ENCODE data around the gene HOXA3. TPM values are rescaled to one million over a fixed set of nuclear protein-coding genes. Genes with fewer than 3 reads are reported as not detected.
A peak's percentile ranks its signal among the peaks of the same experiment; 100 is the strongest.

Gene HOXA3
- total RNA-seq, 1 donor from 2014 or later, result not detected

DNA sequence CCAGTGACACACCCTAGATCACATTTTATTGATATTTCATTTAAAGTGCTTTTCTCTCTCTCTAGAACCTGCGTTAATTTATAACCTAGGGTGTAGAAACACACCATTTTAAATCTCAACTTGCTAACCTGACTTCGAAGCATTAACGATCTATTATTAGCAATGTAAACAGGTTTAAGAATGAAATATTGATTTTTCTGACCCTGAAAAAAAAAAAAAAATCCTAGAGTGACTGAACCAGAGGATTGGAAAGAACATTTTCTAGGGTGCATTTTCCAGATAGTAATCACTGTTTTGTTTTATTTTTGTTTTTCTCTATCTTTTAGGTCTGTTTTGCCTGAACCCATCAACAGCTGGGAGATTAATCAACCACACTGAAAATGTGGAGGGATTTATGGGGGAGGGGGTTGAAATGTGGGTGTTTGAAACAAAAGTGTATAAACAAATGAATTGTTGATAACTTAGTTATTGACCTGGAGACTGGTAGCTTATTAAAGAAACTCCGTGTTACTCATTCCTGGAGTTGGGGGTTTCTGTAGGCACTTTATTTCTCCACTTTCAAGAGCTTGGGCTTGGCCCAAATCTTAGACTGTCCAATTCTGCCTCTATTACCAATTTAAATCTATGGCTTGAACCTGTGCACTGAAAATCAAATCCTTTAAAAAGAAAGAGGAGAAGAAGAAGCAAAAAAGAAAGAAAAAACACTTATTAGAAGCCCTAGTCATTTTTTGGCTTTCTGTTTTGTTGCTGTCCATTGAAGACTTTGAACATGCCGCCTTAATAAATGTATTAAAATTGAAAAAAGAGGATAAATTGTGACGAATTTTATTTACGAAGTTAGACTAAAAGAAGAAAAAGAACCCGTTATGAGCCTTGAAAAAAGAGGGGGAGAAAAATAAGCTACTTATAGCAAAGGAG, 52.7 kb downstream of the HOXA3 start:
- Mint-ChIP-seq H3K4me3 (no peak overlapping the region), H3K4me1 (peaks cover 21% of the 10 kb centered on the region)
- intact Hi-C loops (cut with micrococcal nuclease), result loop anchor here (5.0 kb wide), 3 partner anchors 33 to 237 kb away; partner anchors contain the start of genes EVX1, HOXA4 and SKAP2

DNA sequence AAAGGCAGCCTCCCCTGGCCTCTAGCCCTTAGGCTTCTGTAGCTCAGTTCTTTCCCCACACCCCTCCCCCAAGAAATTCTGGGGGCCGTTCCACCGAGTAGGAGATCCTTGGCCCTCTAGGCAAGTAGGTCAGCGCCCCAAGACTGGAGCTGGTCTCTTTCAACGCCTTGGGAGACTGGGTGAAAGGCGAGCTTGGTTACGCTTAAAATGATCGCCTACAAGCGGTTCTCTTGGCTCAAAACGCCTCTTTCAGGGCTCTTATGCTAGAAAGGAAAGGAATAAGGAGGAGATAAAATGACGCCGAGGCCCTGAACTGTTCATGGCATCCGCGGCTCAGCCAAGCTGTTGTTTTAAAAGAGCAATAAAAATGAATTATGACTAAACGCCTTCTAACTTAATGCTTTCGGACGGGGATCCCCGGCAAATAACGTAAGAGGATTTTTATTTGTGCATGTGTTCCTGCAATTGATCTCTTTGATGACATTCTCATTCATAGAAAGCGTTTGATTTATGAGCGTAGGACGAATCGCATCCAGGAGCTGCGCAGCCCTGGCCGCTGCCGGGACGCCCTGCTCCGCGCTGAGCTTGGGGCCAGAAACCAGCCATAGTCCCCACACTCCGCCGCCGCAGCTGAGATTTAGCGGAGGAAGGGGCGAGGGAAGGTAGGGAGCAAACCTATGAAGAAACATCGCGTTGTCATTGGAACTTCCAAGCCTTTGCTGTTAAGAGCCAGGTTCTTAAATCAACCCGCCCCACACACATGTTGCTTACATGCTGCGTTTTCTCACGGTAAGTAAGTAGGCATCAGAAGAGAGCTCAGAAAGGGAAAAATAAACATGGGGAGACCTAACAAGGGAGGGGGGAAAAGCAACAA, 53.6 kb downstream of the HOXA3 start:
- Mint-ChIP-seq H3K27me3 (peaks cover 88% of the 10 kb centered on the region), H3K4me1 (peaks cover 21% of the 10 kb centered on the region), H3K4me3 (no peak overlapping the region), H3K27ac (no peak overlapping the region), H3K36me3 (ENCODE audit: low read depth) (peaks cover 10% of the 10 kb centered on the region), H3K9me3 (peaks cover 7% of the 10 kb centered on the region)
- intact Hi-C loops (cut with micrococcal nuclease), result loop anchor here (5.0 kb wide), 3 partner anchors 33 to 237 kb away; partner anchors contain the start of genes EVX1, HOXA4 and SKAP2
- DNase-seq, result no peak

More for the DNA sequence above, 52.7 kb downstream of the HOXA3 start:
- no peak for DNase-seq
- Mint-ChIP-seq H3K36me3 (ENCODE audit: low read depth) (peaks cover 10% of the 10 kb centered on the region), H3K27ac (no peak overlapping the region), H3K27me3 (peaks cover 87% of the 10 kb centered on the region), H3K9me3 (peaks cover 4% of the 10 kb centered on the region)

DNA sequence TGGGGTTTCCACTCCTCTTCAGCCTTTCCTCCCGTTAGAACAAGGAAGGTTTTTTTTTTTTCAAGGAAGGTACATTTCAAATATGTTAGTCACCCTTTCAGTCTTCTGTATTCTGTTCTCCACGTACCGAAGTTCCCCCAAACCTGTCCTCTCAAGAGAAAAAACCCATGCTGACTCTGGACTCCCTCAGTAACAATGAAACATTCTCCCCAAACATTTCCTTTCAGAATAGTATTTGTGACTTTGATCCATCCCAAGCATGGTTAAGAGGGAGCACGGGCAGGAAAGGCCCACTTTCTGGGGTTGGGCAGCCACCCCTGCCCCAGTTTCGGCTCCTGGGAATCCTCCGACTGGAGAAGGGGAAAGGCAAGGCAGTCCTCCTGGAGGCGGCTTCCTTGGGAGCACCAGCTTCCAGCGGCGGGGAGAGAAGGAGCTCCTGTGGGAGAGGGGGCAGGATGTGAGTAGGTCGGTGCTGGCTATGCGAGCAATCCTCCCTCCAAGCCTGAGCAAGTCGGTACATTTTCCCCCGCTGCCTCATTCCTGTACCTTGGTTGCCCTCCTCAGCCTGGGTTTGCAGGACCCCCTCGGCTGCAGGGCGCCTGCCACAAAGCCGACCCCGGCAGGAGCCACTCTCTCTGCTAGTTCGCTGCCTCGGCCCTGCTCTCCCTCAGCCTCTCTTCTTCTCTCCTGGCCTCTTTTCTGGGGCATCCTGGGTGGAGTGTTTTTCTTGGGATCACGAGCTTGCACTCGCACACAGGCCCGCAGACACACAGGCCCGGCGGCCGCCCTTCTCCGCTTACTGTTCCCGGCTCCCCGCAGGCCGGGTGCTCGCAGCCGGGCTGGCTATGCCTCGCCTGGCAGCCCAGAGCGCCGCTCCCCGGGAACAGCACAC, 54.5 kb downstream of the HOXA3 start:
- no peak overlapping the region for H3K27ac Mint-ChIP-seq
- DNase-seq, result no peak
- intact Hi-C loops (cut with micrococcal nuclease), result loop anchor here (2.0 to 5.0 kb wide), 6 partner anchors 34 to 1237 kb away; partner anchors contain the start of genes EVX1, HOXA4 and SKAP2
- peaks cover 10% of the 10 kb centered on the region for H3K36me3 Mint-ChIP-seq (ENCODE audit: low read depth)
- peak overlapping the region; percentile 85 for H3K4me3 Mint-ChIP-seq
- H3K4me1 Mint-ChIP-seq, result peaks cover 20% of the 10 kb centered on the region
- peaks cover 88% of the 10 kb centered on the region for H3K27me3 Mint-ChIP-seq
- peaks cover 7% of the 10 kb centered on the region for H3K9me3 Mint-ChIP-seq

DNA sequence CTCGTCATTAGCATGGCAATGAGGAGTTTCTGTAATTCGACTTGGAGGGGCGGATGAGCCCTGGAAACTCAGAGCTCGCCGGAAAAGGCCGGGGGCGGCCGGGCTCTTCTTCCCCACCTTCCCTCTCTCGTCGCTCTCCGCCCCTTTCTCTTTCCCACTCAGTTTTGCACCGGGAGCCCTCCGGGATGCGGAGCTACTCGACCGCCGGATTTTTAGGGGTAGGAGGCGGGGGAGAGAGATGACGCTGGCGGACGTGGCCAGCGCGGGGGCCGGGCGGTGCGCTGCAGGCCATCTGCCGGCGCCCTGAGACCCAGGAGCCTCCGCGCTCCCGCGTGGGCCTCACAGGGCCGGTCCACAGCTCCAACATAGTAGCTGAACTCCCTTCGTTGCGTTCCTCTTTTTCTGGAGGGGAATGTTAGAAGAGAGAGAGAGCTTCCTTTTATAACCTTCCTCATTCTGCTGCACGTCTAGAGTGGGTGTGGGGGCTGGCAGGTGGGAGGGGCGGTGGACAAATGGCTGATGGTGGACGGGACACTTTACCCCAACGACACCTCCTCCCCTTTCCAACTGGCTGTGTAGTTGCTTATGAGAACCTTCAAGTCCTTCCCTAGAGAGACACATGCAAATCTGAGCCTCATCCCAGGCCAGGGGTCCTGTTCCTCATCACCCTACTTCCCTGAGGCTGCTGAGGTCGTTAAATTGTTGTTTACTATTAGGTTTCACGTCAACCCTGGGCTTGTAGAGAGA, 55.4 kb downstream of the HOXA3 start:
- Mint-ChIP-seq H3K9me3 (peaks cover 7% of the 10 kb centered on the region), H3K4me3 (peak overlapping the region; percentile 85), H3K4me1 (peaks cover 17% of the 10 kb centered on the region), H3K27me3 (peaks cover 90% of the 10 kb centered on the region), H3K36me3 (ENCODE audit: low read depth) (peaks cover 12% of the 10 kb centered on the region), H3K27ac (no peak overlapping the region)
- peak; percentile 61 for DNase-seq
- intact Hi-C loops (cut with micrococcal nuclease), result loop anchor here (2.0 to 5.0 kb wide), 6 partner anchors 35 to 1236 kb away; partner anchors contain the start of genes EVX1, HOXA4 and SKAP2

DNA sequence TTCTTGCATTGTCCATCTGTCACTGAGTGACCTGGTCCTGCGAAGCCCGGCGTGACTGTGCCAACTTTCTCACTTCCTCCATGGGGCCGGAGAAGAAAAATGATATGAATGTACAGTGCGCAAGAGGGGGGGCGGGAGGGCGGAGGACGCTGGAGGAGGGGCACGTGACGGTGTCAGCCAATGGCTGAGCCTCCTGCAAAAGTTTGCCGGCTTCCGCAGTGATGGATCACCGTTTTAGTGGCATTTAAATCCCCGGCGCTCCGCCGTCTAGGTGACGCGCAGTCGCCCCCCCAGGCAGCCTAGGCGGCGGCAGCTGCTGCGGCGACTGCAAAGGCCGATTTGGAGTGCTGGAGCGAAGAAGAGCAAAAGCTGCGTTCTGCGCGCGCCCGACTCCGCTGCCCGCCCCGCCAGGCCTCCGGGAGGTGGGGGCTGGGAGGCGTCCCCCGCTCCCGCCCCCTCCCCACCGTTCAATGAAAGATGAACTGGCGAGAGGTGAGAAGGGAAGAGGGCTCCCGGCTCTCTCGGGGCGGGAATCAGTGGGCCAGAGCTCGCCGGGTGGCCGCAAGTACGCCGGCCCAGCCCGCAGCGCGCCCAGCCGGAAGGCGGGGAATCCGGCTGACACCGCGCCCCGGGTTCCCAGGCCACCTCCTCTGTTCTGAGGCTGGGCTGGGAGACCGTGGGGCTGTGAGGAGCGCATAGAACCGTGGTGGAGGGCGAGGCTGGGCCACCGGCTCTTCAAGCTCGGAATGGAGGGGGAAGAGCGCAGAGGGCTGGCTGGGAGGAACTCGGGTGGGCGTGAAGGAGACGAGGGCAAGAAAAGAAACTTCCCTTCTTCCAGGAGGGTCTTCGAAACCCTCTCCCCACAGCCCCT, 56.3 kb downstream of the HOXA3 start, which contains the start of gene HOXA1:
HOXA1 (minus strand) TSS at position 104 of the 871 bp plus-strand sequence; CDS start at position 16, 88 bp downstream.
- H3K9me3 Mint-ChIP-seq, result peaks cover 7% of the 10 kb centered on the region
- H3K36me3 Mint-ChIP-seq (ENCODE audit: low read depth), result peaks cover 12% of the 10 kb centered on the region

DNA sequence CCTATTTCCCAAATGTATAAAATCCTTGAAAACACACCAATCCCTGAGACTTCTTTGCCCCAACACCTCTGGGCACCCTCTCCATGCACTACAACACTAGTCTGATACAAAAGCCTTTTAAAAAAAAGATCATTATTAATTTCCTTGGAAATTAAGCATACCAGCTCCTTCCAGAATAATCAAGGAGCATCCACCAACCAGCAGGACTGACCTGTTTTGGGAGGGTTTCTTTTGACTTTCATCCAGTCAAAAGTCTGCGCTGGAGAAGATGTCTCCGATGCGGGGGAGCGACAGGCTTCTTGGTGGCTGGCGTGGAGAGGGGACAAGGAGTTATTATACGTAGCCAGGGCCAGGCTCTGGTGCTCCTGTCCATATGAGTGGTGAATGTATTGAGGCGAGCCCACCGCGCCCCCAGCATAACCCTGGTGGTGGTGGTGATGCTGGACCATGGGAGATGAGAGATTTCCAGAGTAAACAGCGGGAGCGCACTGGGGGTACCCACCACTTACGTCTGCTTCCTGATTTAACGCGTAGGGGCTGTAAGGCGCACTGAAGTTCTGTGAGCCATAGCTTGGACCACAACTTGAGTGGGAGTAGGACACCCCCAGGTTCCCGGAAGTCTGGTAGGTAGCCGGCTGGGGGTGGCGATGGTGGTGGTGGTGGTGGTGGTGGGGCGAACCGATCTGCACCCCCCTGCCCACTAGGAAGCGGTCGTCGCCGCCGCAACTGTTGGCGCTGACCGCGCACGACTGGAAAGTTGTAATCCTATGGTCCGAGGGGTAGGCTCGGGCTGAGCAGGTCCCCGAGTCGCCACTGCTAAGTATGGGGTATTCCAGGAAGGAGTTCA, 57.1 kb downstream of the HOXA3 start:
- peaks cover 90% of the 10 kb centered on the region for H3K27me3 Mint-ChIP-seq
- H3K4me1 Mint-ChIP-seq, result peaks cover 17% of the 10 kb centered on the region
- peaks cover 7% of the 10 kb centered on the region for H3K9me3 Mint-ChIP-seq
- H3K36me3 Mint-ChIP-seq (ENCODE audit: low read depth), result peaks cover 9% of the 10 kb centered on the region
- DNase-seq, result no peak
- intact Hi-C loops (cut with micrococcal nuclease), result loop anchor here (5.0 kb wide), 3 partner anchors 37 to 233 kb away; partner anchors contain the start of genes EVX1, HOXA4 and SKAP2
- H3K4me3 Mint-ChIP-seq, result peak overlapping the region; percentile 85
- peak overlapping the region; percentile 62 for H3K27ac Mint-ChIP-seq

More for the DNA sequence above, 56.3 kb downstream of the HOXA3 start, which contains the start of gene HOXA1:
- Mint-ChIP-seq H3K4me3 (peak within 1 kb of the TSS; percentile 85), H3K27me3 (peaks cover 90% of the 10 kb centered on the region), H3K4me1 (peaks cover 17% of the 10 kb centered on the region), H3K27ac (peak within 1 kb of the TSS; percentile 62)
- DNase-seq, result peak; percentile 88
- intact Hi-C loops (cut with micrococcal nuclease), result loop anchor here (2.0 to 5.0 kb wide), 6 partner anchors 36 to 1235 kb away; partner anchors contain the start of genes EVX1, HOXA4 and SKAP2

DNA sequence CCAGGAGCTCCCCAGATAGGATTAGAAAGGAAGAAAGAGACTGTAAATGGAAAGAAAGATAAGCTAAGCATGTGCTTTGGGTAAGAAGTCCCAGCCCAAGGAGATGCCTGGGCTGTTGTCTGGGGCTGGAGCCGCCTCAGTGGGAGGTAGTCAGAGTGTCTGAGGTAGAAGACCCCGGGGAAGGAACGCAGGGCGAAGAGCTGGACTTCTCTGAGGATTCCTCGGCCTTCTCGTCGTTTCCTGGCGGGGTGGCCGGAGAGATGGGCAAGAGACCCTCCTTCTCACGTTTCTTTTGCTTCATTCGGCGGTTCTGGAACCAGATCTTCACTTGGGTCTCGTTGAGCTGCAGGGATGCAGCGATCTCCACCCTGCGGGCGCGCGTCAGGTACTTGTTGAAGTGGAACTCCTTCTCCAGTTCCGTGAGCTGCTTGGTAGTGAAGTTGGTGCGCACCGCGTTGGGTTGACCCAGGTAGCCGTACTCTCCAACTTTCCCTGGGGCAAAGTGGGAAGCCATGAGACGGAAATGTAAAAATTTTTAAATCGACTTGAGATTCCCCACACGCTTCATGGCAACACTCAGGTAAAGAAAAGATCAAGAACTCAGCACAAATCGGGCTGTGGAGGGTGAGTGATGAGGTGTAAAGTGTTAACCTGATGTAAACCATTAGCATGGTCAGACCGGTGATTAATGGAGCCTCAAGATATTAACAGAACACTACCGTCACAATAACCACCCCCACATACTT, 57.9 kb downstream of the HOXA3 start:
- intact Hi-C loops (cut with micrococcal nuclease), result loop anchor here (5.0 kb wide), 3 partner anchors 38 to 232 kb away; partner anchors contain the start of genes EVX1, HOXA4 and SKAP2

DNA sequence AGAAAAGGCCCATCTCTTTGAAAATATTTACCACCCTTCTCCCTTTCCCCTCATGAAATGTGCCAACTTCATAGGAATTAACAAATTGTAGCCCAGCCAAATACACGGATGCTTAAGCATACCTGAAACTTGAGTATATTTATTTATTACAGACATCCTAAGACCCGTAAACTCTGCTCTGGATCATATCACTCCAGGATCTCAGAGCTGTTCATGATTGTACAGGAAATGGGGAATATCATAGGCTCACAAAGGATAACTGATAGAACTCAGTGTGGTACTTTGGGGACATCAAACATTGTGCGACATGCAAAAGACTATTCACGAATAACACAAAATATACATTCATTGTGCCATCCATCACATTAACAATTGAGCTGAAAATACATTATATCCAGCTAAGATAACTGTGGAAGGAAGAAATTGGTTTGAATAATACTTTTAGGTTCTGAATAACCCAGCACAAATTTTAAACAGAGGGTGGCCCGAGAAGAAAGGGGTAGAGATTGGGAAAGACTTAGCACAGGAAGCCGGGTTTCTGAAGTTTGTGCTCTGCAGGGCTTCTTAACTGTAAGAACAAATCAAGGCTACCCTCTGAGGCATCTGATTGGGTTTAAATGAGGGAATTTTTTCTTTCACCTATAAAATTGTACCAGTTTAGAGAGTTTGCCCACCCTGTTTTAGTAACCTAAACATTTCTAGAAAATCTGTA, 59.0 kb downstream of the HOXA3 start:
- intact Hi-C loops (cut with micrococcal nuclease), result no loop called here
- Mint-ChIP-seq H3K36me3 (ENCODE audit: low read depth) (peaks cover 8% of the 10 kb centered on the region), H3K27ac (no peak overlapping the region), H3K4me3 (no peak overlapping the region), H3K9me3 (peaks cover 12% of the 10 kb centered on the region), H3K27me3 (peaks cover 90% of the 10 kb centered on the region), H3K4me1 (peaks cover 14% of the 10 kb centered on the region)
- DNase-seq, result no peak

More for the DNA sequence above, 57.9 kb downstream of the HOXA3 start:
- H3K9me3 Mint-ChIP-seq, result peaks cover 7% of the 10 kb centered on the region
- DNase-seq, result no peak
- peaks cover 7% of the 10 kb centered on the region for H3K36me3 Mint-ChIP-seq (ENCODE audit: low read depth)
- no peak overlapping the region for H3K4me3 Mint-ChIP-seq
- peaks cover 90% of the 10 kb centered on the region for H3K27me3 Mint-ChIP-seq
- H3K4me1 Mint-ChIP-seq, result peaks cover 17% of the 10 kb centered on the region
- H3K27ac Mint-ChIP-seq, result no peak overlapping the region

DNA sequence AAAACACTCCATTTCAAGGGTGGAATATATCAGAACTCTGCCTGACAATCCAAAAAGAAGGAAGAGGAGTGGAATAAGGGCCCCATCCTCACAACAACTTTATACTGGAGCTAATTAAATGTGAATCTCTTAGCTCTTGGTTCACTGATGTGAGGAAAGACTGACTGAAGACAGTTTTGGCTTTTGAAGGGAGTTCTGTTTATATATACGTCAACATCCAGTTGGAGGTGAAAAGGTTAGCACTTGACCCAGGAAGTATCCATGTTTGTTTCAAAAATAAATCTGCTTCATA, 59.6 kb downstream of the HOXA3 start:
- Mint-ChIP-seq H3K4me3 (no peak overlapping the region), H3K27ac (no peak overlapping the region), H3K4me1 (peaks cover 13% of the 10 kb centered on the region), H3K9me3 (peaks cover 12% of the 10 kb centered on the region), H3K36me3 (ENCODE audit: low read depth) (peaks cover 7% of the 10 kb centered on the region), H3K27me3 (peaks cover 87% of the 10 kb centered on the region)
- DNase-seq, result no peak
- intact Hi-C loops (cut with micrococcal nuclease), result no loop called here

All from activated CD4-positive, alpha-beta T cell treated with anti-CD3 and anti-CD28 coated beads, Interleukin-2, amount 10 ng/mL, durations not matched to agents 24 days and 14 days (primary cell).